ENCODE measurements around the gene DDX19B.
A peak's percentile ranks its signal among the peaks of the same experiment; 100 is the strongest.
"Not testable (repeated sequence)": the region's sequence is repeated elsewhere in the genome, so short reads cannot be mapped to it uniquely, and the experiment has no call there.

The DDX19B gene

GRCh38 chr16:70337814-70338213, 38.8 kb downstream of the DDX19B start:
- Mint-ChIP-seq H3K27ac (ENCODE audit: low read depth) (no peak overlapping the region), H3K36me3 (ENCODE audit: insufficient read depth) (peaks cover 9% of the 10 kb centered on the region), H3K4me3 (no peak overlapping the region), H3K9me3 (no peaks in the 10 kb centered on the region), H3K4me1 (no peaks in the 10 kb centered on the region), H3K27me3 (no peaks in the 10 kb centered on the region)
- ATAC-seq (replicated peaks; ENCODE audit: extremely low read depth, poor library complexity, severe bottlenecking) = no peak
- DNase-seq (ENCODE audit: low spot score in 2 of 2) = no peak

- peaks cover 8% of the 10 kb centered on the region for H3K36me3 Mint-ChIP-seq (ENCODE audit: insufficient read depth)
- no peak overlapping the region for H3K27ac Mint-ChIP-seq (ENCODE audit: low read depth)
- DNase-seq (ENCODE audit: low spot score in 2 of 2) = no peak
- ATAC-seq (replicated peaks; ENCODE audit: extremely low read depth, poor library complexity, severe bottlenecking) = no peak
- peaks cover 5% of the 10 kb centered on the region for H3K4me1 Mint-ChIP-seq
- no peaks in the 10 kb centered on the region for H3K9me3 Mint-ChIP-seq
- no peak overlapping the region for H3K4me3 Mint-ChIP-seq
- no peaks in the 10 kb centered on the region for H3K27me3 Mint-ChIP-seq
Measured at GRCh38 chr16:70341600-70341999, 42.6 kb downstream of the DDX19B start.

GRCh38 chr16:70342016-70342415, 43.0 kb downstream of the DDX19B start:
- Mint-ChIP-seq H3K27me3 (no peaks in the 10 kb centered on the region), H3K9me3 (no peaks in the 10 kb centered on the region), H3K36me3 (ENCODE audit: insufficient read depth) (peaks cover 12% of the 10 kb centered on the region), H3K4me3 (no peak overlapping the region), H3K27ac (ENCODE audit: low read depth) (no peak overlapping the region), H3K4me1 (peaks cover 9% of the 10 kb centered on the region)
- DNase-seq (ENCODE audit: low spot score in 2 of 2) (no peak), ATAC-seq (replicated peaks; ENCODE audit: extremely low read depth, poor library complexity, severe bottlenecking) (no peak)

- peak overlapping the region; percentile 92 for H3K4me3 Mint-ChIP-seq
- no peak for ATAC-seq (replicated peaks; ENCODE audit: extremely low read depth, poor library complexity, severe bottlenecking)
- H3K27me3 Mint-ChIP-seq = no peaks in the 10 kb centered on the region
- peaks cover 25% of the 10 kb centered on the region for H3K36me3 Mint-ChIP-seq (ENCODE audit: insufficient read depth)
- H3K4me1 Mint-ChIP-seq = peaks cover 21% of the 10 kb centered on the region
- peak overlapping the region; percentile 97 for H3K27ac Mint-ChIP-seq (ENCODE audit: low read depth)
- no peak for DNase-seq (ENCODE audit: low spot score in 2 of 2)
- H3K9me3 Mint-ChIP-seq = no peaks in the 10 kb centered on the region
Measured at GRCh38 chr16:70345840-70346239, 46.9 kb downstream of the DDX19B start.

- H3K4me3 Mint-ChIP-seq = no peak overlapping the region
- no peaks in the 10 kb centered on the region for H3K27me3 Mint-ChIP-seq
- no peak for DNase-seq (ENCODE audit: low spot score in 2 of 2)
- no peaks in the 10 kb centered on the region for H3K9me3 Mint-ChIP-seq
- H3K4me1 Mint-ChIP-seq = peaks cover 21% of the 10 kb centered on the region
- H3K27ac Mint-ChIP-seq (ENCODE audit: low read depth) = no peak overlapping the region
- H3K36me3 Mint-ChIP-seq (ENCODE audit: insufficient read depth) = peaks cover 46% of the 10 kb centered on the region
- no peak for ATAC-seq (replicated peaks; ENCODE audit: extremely low read depth, poor library complexity, severe bottlenecking)
Measured at GRCh38 chr16:70348991-70349390, 50.0 kb downstream of the DDX19B start.

GRCh38 chr16:70349783-70350182, 50.8 kb downstream of the DDX19B start:
- H3K27me3 Mint-ChIP-seq = no peaks in the 10 kb centered on the region
- ATAC-seq (replicated peaks; ENCODE audit: extremely low read depth, poor library complexity, severe bottlenecking) (no peak), DNase-seq (ENCODE audit: low spot score in 2 of 2) (no peak)
- H3K4me3 Mint-ChIP-seq = no peak overlapping the region
- H3K36me3 Mint-ChIP-seq (ENCODE audit: insufficient read depth) = peaks cover 53% of the 10 kb centered on the region
- H3K27ac Mint-ChIP-seq (ENCODE audit: low read depth) = no peak overlapping the region
- H3K9me3 Mint-ChIP-seq = no peaks in the 10 kb centered on the region
- peaks cover 21% of the 10 kb centered on the region for H3K4me1 Mint-ChIP-seq

GRCh38 chr16:70359552-70359951, 60.6 kb downstream of the DDX19B start:
- no peak overlapping the region for H3K27ac Mint-ChIP-seq (ENCODE audit: low read depth)
- H3K4me1 Mint-ChIP-seq = no peaks in the 10 kb centered on the region
- H3K36me3 Mint-ChIP-seq (ENCODE audit: insufficient read depth) = peaks cover 86% of the 10 kb centered on the region
- H3K27me3 Mint-ChIP-seq = no peaks in the 10 kb centered on the region
- ATAC-seq (replicated peaks; ENCODE audit: extremely low read depth, poor library complexity, severe bottlenecking) (no peak), DNase-seq (ENCODE audit: low spot score in 2 of 2) (no peak)
- H3K4me3 Mint-ChIP-seq = no peak overlapping the region
- H3K9me3 Mint-ChIP-seq = no peaks in the 10 kb centered on the region

- H3K27ac Mint-ChIP-seq (ENCODE audit: low read depth) = no peak overlapping the region
- H3K36me3 Mint-ChIP-seq (ENCODE audit: insufficient read depth) = peaks cover 74% of the 10 kb centered on the region
- no peaks in the 10 kb centered on the region for H3K9me3 Mint-ChIP-seq
- DNase-seq (ENCODE audit: low spot score in 2 of 2) (no peak), ATAC-seq (replicated peaks; ENCODE audit: extremely low read depth, poor library complexity, severe bottlenecking) (no peak)
- no peak overlapping the region for H3K4me3 Mint-ChIP-seq
- no peaks in the 10 kb centered on the region for H3K4me1 Mint-ChIP-seq
- no peaks in the 10 kb centered on the region for H3K27me3 Mint-ChIP-seq
Measured at GRCh38 chr16:70364399-70364798, 65.4 kb downstream of the DDX19B start.

GRCh38 chr16:70370145-70370544, 71.2 kb downstream of the DDX19B start:
- Mint-ChIP-seq H3K36me3 (ENCODE audit: insufficient read depth) (peaks cover 51% of the 10 kb centered on the region), H3K27ac (ENCODE audit: low read depth) (peak overlapping the region; percentile 53), H3K4me1 (peaks cover 10% of the 10 kb centered on the region)
- peak; percentile 56 for ATAC-seq (replicated peaks; ENCODE audit: extremely low read depth, poor library complexity, severe bottlenecking)
- not testable (repeated sequence) for H3K9me3 Mint-ChIP-seq, H3K4me3 Mint-ChIP-seq, H3K27me3 Mint-ChIP-seq
- DNase-seq (ENCODE audit: low spot score in 2 of 2) = peak in 1 of 2 donors; percentile 22

- DNase-seq (ENCODE audit: low spot score in 2 of 2) (no peak), ATAC-seq (replicated peaks; ENCODE audit: extremely low read depth, poor library complexity, severe bottlenecking) (no peak)
- Mint-ChIP-seq H3K4me3 (no peak overlapping the region), H3K27ac (ENCODE audit: low read depth) (peak overlapping the region; percentile 53), H3K27me3 (no peaks in the 10 kb centered on the region), H3K4me1 (peaks cover 10% of the 10 kb centered on the region), H3K36me3 (ENCODE audit: insufficient read depth) (peaks cover 50% of the 10 kb centered on the region), H3K9me3 (no peaks in the 10 kb centered on the region)
Measured at GRCh38 chr16:70370924-70371323, 71.9 kb downstream of the DDX19B start.

GRCh38 chr16:70372921-70373728, 74.1 kb downstream of the DDX19B start:
- Mint-ChIP-seq H3K36me3 (ENCODE audit: insufficient read depth) (peaks cover 49% of the 10 kb centered on the region), H3K4me3 (no peak overlapping the region), H3K27ac (ENCODE audit: low read depth) (peak overlapping the region; percentile 49), H3K4me1 (peaks cover 10% of the 10 kb centered on the region), H3K27me3 (no peaks in the 10 kb centered on the region), H3K9me3 (no peaks in the 10 kb centered on the region)
- DNase-seq (ENCODE audit: low spot score in 2 of 2) (no peak), ATAC-seq (replicated peaks; ENCODE audit: extremely low read depth, poor library complexity, severe bottlenecking) (no peak)

GRCh38 chr16:70374213-70374612, 75.2 kb downstream of the DDX19B start:
- Mint-ChIP-seq H3K4me1 (peaks cover 10% of the 10 kb centered on the region), H3K9me3 (no peaks in the 10 kb centered on the region), H3K36me3 (ENCODE audit: insufficient read depth) (peaks cover 43% of the 10 kb centered on the region), H3K4me3 (no peak overlapping the region), H3K27ac (ENCODE audit: low read depth) (no peak overlapping the region), H3K27me3 (no peaks in the 10 kb centered on the region)
- DNase-seq (ENCODE audit: low spot score in 2 of 2) = no peak
- ATAC-seq (replicated peaks; ENCODE audit: extremely low read depth, poor library complexity, severe bottlenecking) = no peak
